HUES64 (cell line): ENCODE measurements around the gene NOC4L.

Source experiments
- H3K27ac ChIP-seq: 2 replicates; pipeline ENCODE4 v1.7.0; 2013; ENCODE audit warnings: low read depth, low read length, inconsistent platforms
- H3K27me3 ChIP-seq: 2 replicates; pipeline ENCODE4 v1.6.1; 2013; ENCODE audit warnings: mild to moderate bottlenecking, low read length; ENCODE audit not compliant: insufficient read depth
- H3K36me3 ChIP-seq: 2 replicates; pipeline ENCODE4 v1.6.1; 2013; ENCODE audit warnings: mild to moderate bottlenecking, low read length; ENCODE audit not compliant: insufficient read depth
- H3K4me1 ChIP-seq: 2 replicates; pipeline ENCODE4 v1.6.1; 2013; ENCODE audit warnings: mild to moderate bottlenecking, low read length, moderate library complexity; ENCODE audit not compliant: insufficient read depth
- H3K4me3 ChIP-seq: 2 replicates; pipeline ENCODE4 v1.5.1; 2013; ENCODE audit warnings: mild to moderate bottlenecking, low read length, moderate library complexity
- H3K9ac ChIP-seq: 2 replicates; pipeline ENCODE4 v1.6.1; 2013; ENCODE audit warnings: mild to moderate bottlenecking, low read depth, low read length
- H3K9me3 ChIP-seq: 2 replicates; pipeline ENCODE4 v1.6.1; 2013; ENCODE audit warnings: low read depth, low read length; ENCODE audit not compliant: insufficient read depth
- WGBS: fragments of 150-250, 120-280 bp; methylation state at CpG from one replicate; pipeline ENCODE4 v1.1.7; 2013; ENCODE audit warnings: missing lambda C conversion rate; 5-methylcytosine and 5-hydroxymethylcytosine counted together

NOC4L gene

GRCh38 chr12:132153501-132154340 lies 9.5 kb downstream of the NOC4L start:
- 55% methylated on average over 41 of the region's 41 CpGs for WGBS
- H3K9me3 ChIP-seq = peaks cover 19% of the 10 kb centered on the region
- H3K4me1 ChIP-seq = no peaks in the 10 kb centered on the region
- H3K9ac ChIP-seq = no peak overlapping the region
- H3K27me3 ChIP-seq = no peaks in the 10 kb centered on the region
- no peak overlapping the region for H3K27ac ChIP-seq
- H3K4me3 ChIP-seq = no peak overlapping the region
- H3K36me3 ChIP-seq = peaks cover 28% of the 10 kb centered on the region

- Histone ChIP-seq H3K36me3 (peaks cover 28% of the 10 kb centered on the region), H3K27me3 (no peaks in the 10 kb centered on the region), H3K4me3 (no peak overlapping the region), H3K9me3 (peaks cover 19% of the 10 kb centered on the region), H3K27ac (no peak overlapping the region), H3K9ac (no peak overlapping the region), H3K4me1 (no peaks in the 10 kb centered on the region)
- WGBS = 87% methylated on average over 21 of the region's 21 CpGs
These were observed 10.1 kb downstream of the NOC4L start for GRCh38 chr12:132154341-132154761.

- Histone ChIP-seq H3K9me3 (peaks cover 19% of the 10 kb centered on the region), H3K9ac (no peak overlapping the region), H3K27me3 (no peaks in the 10 kb centered on the region), H3K36me3 (peaks cover 28% of the 10 kb centered on the region), H3K27ac (no peak overlapping the region), H3K4me1 (no peaks in the 10 kb centered on the region), H3K4me3 (no peak overlapping the region)
- WGBS = 93% methylated on average over 49 of the region's 51 CpGs
These were observed 10.9 kb downstream of the NOC4L start for GRCh38 chr12:132154941-132155770.

- 91% methylated on average over 10 of the region's 10 CpGs for WGBS
- no peaks in the 10 kb centered on the region for H3K27me3 ChIP-seq
- H3K9ac ChIP-seq = no peak overlapping the region
- peaks cover 25% of the 10 kb centered on the region for H3K36me3 ChIP-seq
- no peak overlapping the region for H3K27ac ChIP-seq
- H3K9me3 ChIP-seq = peaks cover 19% of the 10 kb centered on the region
- no peak overlapping the region for H3K4me3 ChIP-seq
- no peaks in the 10 kb centered on the region for H3K4me1 ChIP-seq
These were observed 11.7 kb downstream of the NOC4L start for GRCh38 chr12:132155771-132156572.

- H3K9ac ChIP-seq = no peak overlapping the region
- no peak overlapping the region for H3K4me3 ChIP-seq
- H3K36me3 ChIP-seq = peaks cover 19% of the 10 kb centered on the region
- H3K4me1 ChIP-seq = no peaks in the 10 kb centered on the region
- no peak overlapping the region for H3K27ac ChIP-seq
- WGBS = 86% methylated on average over 8 of the region's 8 CpGs
- H3K27me3 ChIP-seq = no peaks in the 10 kb centered on the region
- peaks cover 19% of the 10 kb centered on the region for H3K9me3 ChIP-seq
These were observed 12.5 kb downstream of the NOC4L start for GRCh38 chr12:132156573-132157325.

- no peaks in the 10 kb centered on the region for H3K4me1 ChIP-seq
- no peak overlapping the region for H3K9ac ChIP-seq
- H3K27ac ChIP-seq = no peak overlapping the region
- no peaks in the 10 kb centered on the region; the same call in 1 of the 2 replicates for H3K27me3 ChIP-seq
- H3K9me3 ChIP-seq = peaks cover 19% of the 10 kb centered on the region
- no peak overlapping the region for H3K4me3 ChIP-seq
- 93% methylated on average over 5 of the region's 5 CpGs for WGBS
- peaks cover 15% of the 10 kb centered on the region for H3K36me3 ChIP-seq
These were observed 13.6 kb downstream of the NOC4L start for GRCh38 chr12:132157733-132158409.

GRCh38 chr12:132158677-132159554 lies 14.7 kb downstream of the NOC4L start:
- WGBS = 94% methylated on average over 37 of the region's 37 CpGs
- no peak overlapping the region for H3K27ac ChIP-seq
- H3K9ac ChIP-seq = no peak overlapping the region
- no peak overlapping the region for H3K4me3 ChIP-seq
- peaks cover 15% of the 10 kb centered on the region for H3K36me3 ChIP-seq
- H3K4me1 ChIP-seq = no peaks in the 10 kb centered on the region
- H3K9me3 ChIP-seq = peaks cover 19% of the 10 kb centered on the region
- H3K27me3 ChIP-seq = peaks cover 3% of the 10 kb centered on the region; the same call in 1 of the 2 replicates

- no peak overlapping the region for H3K4me3 ChIP-seq
- no peaks in the 10 kb centered on the region for H3K4me1 ChIP-seq
- H3K27ac ChIP-seq = no peak overlapping the region
- H3K9me3 ChIP-seq = peaks cover 19% of the 10 kb centered on the region
- peaks cover 5% of the 10 kb centered on the region; the same call in 1 of the 2 replicates for H3K27me3 ChIP-seq
- WGBS = 94% methylated on average over 14 of the region's 14 CpGs
- H3K9ac ChIP-seq = no peak overlapping the region
- peaks cover 15% of the 10 kb centered on the region for H3K36me3 ChIP-seq
These were observed 15.3 kb downstream of the NOC4L start for GRCh38 chr12:132159555-132160003.

- H3K36me3 ChIP-seq = peaks cover 15% of the 10 kb centered on the region
- H3K27ac ChIP-seq = no peak overlapping the region
- peaks cover 19% of the 10 kb centered on the region for H3K9me3 ChIP-seq
- H3K9ac ChIP-seq = no peak overlapping the region
- H3K27me3 ChIP-seq = peaks cover 5% of the 10 kb centered on the region; the same call in 1 of the 2 replicates
- no peak overlapping the region for H3K4me3 ChIP-seq
- 91% methylated on average over 16 of the region's 16 CpGs for WGBS
- H3K4me1 ChIP-seq = no peaks in the 10 kb centered on the region
These were observed 15.8 kb downstream of the NOC4L start for GRCh38 chr12:132160016-132160415.
